IMR-90 (cell line): ENCODE results near the gene DACT2. TPM values are rescaled to one million over a fixed set of nuclear protein-coding genes. Genes with fewer than 3 reads are reported as not detected.

ENCODE experiments used
- ATAC-seq: fragments of 200-7000 bp; cut with Tn5 transposase; 2 replicates; pipeline ENCODE4 v1.9.1; 2020; ENCODE audit warnings: low read depth, mild to moderate bottlenecking, moderate library complexity
- BruUV-seq: library from RNA; stranded (reverse); fragments of 400-500 nt; replicated peaks from 2 replicates; lab custom pipeline; 2021; lab: Mats Ljungman, UMichigan
- CTCF ChIA-PET: fragments of 300-600 bp; formaldehyde crosslinking; extraction: SDS; loops from one replicate; lab custom pipeline; 2021; ENCODE audit warnings: antibody characterized with exemption; lab: Yijun Ruan, JAX
- POLR2A ChIA-PET: fragments of 300-600 bp; sonication (Branson Sonifier 250); formaldehyde crosslinking; loops from one replicate; lab custom pipeline; 2022; ENCODE audit warnings: antibody characterized with exemption; ENCODE audit not compliant: unreplicated experiment; lab: Charles Lee
- DNase-seq: peaks from one replicate; pipeline ENCODE4 v3.0.0; 2013
- H2AFZ ChIP-seq: replicated peaks from 2 replicates; pipeline ENCODE3; 2013; ENCODE audit warnings: low read length, mild to moderate bottlenecking; ENCODE audit not compliant: poor library complexity
- H2AK5ac ChIP-seq: 2 replicates; pipeline ENCODE4 v1.6.1; 2013; ENCODE audit warnings: low read depth, low read length, inconsistent platforms
- H2AK9ac ChIP-seq: replicated peaks from 2 replicates; pipeline ENCODE3; 2013; ENCODE audit warnings: mild to moderate bottlenecking, low read depth, low read length, moderate library complexity; ENCODE audit not compliant: poor library complexity
- H2BK120ac ChIP-seq: 2 replicates; pipeline ENCODE4 v1.6.1; 2013; ENCODE audit warnings: low read depth, low read length, inconsistent platforms
- H2BK15ac ChIP-seq: 3 replicates; pipeline ENCODE4 v1.6.1; 2013; ENCODE audit warnings: low read depth, low read length, inconsistent platforms
- H2BK20ac ChIP-seq: 2 replicates; pipeline ENCODE4 v1.6.1; 2013; ENCODE audit warnings: low read depth, mild to moderate bottlenecking, inconsistent platforms, low read length, moderate library complexity
- H2BK5ac ChIP-seq: 2 replicates; pipeline ENCODE4 v1.6.1; 2013; ENCODE audit warnings: mild to moderate bottlenecking, low read depth, low read length, inconsistent platforms; ENCODE audit not compliant: poor library complexity, severe bottlenecking
- H3K14ac ChIP-seq: replicated peaks from 2 replicates; pipeline ENCODE4 v1.6.1; 2013; ENCODE audit warnings: low read depth, low read length, inconsistent platforms
- H3K18ac ChIP-seq: 2 replicates; pipeline ENCODE4 v1.6.1; 2013; ENCODE audit warnings: low read depth, low read length, control low read depth
- H3K23ac ChIP-seq: 2 replicates; pipeline ENCODE4 v1.6.1; 2013; ENCODE audit warnings: low read depth, low read length, inconsistent platforms
- H3K27ac ChIP-seq: 2 replicates; pipeline ENCODE4 v1.5.1; 2013; ENCODE audit warnings: mild to moderate bottlenecking, control low read depth, low read length; ENCODE audit not compliant: insufficient read depth
- H3K27me3 ChIP-seq: 2 replicates; pipeline ENCODE4 v1.6.1; 2013; ENCODE audit warnings: low read length; ENCODE audit not compliant: control insufficient read depth, insufficient read depth
- H3K36me3 ChIP-seq: 2 replicates; pipeline ENCODE4 v1.6.1; 2013; ENCODE audit warnings: low read length, mixed read lengths; ENCODE audit not compliant: control insufficient read depth, insufficient read depth
- H3K4ac ChIP-seq: 2 replicates; pipeline ENCODE4 v1.6.1; 2013; ENCODE audit warnings: low read depth, low read length, inconsistent platforms
- H3K4me1 ChIP-seq: 2 replicates; pipeline ENCODE4 v1.6.1; 2013; ENCODE audit warnings: low read length, mixed read lengths; ENCODE audit not compliant: control insufficient read depth, insufficient read depth
- H3K4me2 ChIP-seq: 2 replicates; pipeline ENCODE4 v1.6.1; 2013; ENCODE audit warnings: low read depth, mild to moderate bottlenecking, control low read depth, low read length, moderate library complexity
- H3K4me3 ChIP-seq: 2 replicates; pipeline ENCODE4 v1.5.1; 2013; ENCODE audit warnings: low read depth, mild to moderate bottlenecking, control low read depth, low read length, moderate library complexity; ENCODE audit not compliant: insufficient read depth
- H3K56ac ChIP-seq: 2 replicates; pipeline ENCODE4 v1.6.1; 2013; ENCODE audit warnings: low read length, inconsistent platforms; ENCODE audit not compliant: insufficient read depth; ENCODE audit errors: extremely low read depth
- H3K79me1 ChIP-seq, 2 experiments: 2 replicates each; pipeline ENCODE4 v1.6.1; 2013; ENCODE audit warnings: low read length in 2 of 2, inconsistent platforms in 1 of 2, low read depth in 1 of 2
- H3K9ac ChIP-seq: 2 replicates; pipeline ENCODE4 v1.6.1; 2013; ENCODE audit warnings: low read depth, low read length, control low read depth
- H3K9me1 ChIP-seq: 2 replicates; pipeline ENCODE4 v1.6.1; 2013; ENCODE audit warnings: low read length, inconsistent platforms; ENCODE audit not compliant: insufficient read depth
- H3K9me3 ChIP-seq: 2 replicates; pipeline ENCODE4 v1.6.1; 2013; ENCODE audit warnings: low read length; ENCODE audit not compliant: control insufficient read depth, insufficient read depth
- H4K20me1 ChIP-seq: 2 replicates; pipeline ENCODE4 v1.6.1; 2013; ENCODE audit warnings: low read length, inconsistent platforms; ENCODE audit not compliant: insufficient read depth
- H4K5ac ChIP-seq: 2 replicates; pipeline ENCODE4 v1.6.1; 2013; ENCODE audit warnings: mild to moderate bottlenecking, low read depth, low read length, control low read depth
- H4K8ac ChIP-seq, 2 experiments: 2 replicates each; pipeline ENCODE4 v1.6.1; 2013; ENCODE audit warnings: low read depth in 2 of 2, low read length in 2 of 2, control low read depth in 1 of 2, inconsistent platforms in 1 of 2
- H4K91ac ChIP-seq: 2 replicates; pipeline ENCODE4 v1.6.1; 2013; ENCODE audit warnings: low read depth, low read length, inconsistent platforms; ENCODE audit not compliant: insufficient read depth
- BHLHE40 ChIP-seq: fragments of 150-350 bp; IDR thresholded peaks from 2 replicates; pipeline ENCODE4 v1.6.1; 2016; ENCODE audit warnings: mild to moderate bottlenecking, low read depth, low read length
- CEBPB ChIP-seq: IDR thresholded peaks from 2 replicates; pipeline ENCODE4 v1.6.1; 2012; ENCODE audit warnings: low read depth, low read length, improper control_type of control experiment
- CHD1 ChIP-seq: IDR thresholded peaks from 2 replicates; pipeline ENCODE4 v1.6.1; 2012; ENCODE audit warnings: low read depth, low read length, improper control_type of control experiment
- CTCF ChIP-seq: conservative IDR thresholded peaks from 2 replicates; pipeline ENCODE4 v1.5.1; 2012; ENCODE audit warnings: mild to moderate bottlenecking, low read depth, low read length, improper control_type of control experiment
- ELK1 ChIP-seq: fragments of 150-350 bp; IDR thresholded peaks from 2 replicates; pipeline ENCODE4 v1.6.1; 2016; ENCODE audit warnings: low read depth, mild to moderate bottlenecking, low read length, moderate library complexity, borderline replicate concordance
- FOS ChIP-seq: fragments of 150-350 bp; IDR thresholded peaks from 2 replicates; pipeline ENCODE4 v1.6.1; 2016; ENCODE audit warnings: low read depth, low read length
- MAFK ChIP-seq: IDR thresholded peaks from 2 replicates; pipeline ENCODE4 v1.6.1; 2012; ENCODE audit warnings: low read depth, low read length, improper control_type of control experiment
- MAZ ChIP-seq: IDR thresholded peaks from 2 replicates; pipeline ENCODE4 v1.6.1; 2012; ENCODE audit warnings: low read depth, mild to moderate bottlenecking, low read length, improper control_type of control experiment, moderate library complexity, borderline replicate concordance
- MXI1 ChIP-seq: IDR thresholded peaks from 2 replicates; pipeline ENCODE4 v1.6.1; 2012; ENCODE audit warnings: low read depth, mild to moderate bottlenecking, low read length, moderate library complexity, borderline replicate concordance
- NFE2L2 ChIP-seq: fragments of 150-350 bp; IDR thresholded peaks from 2 replicates; pipeline ENCODE4 v1.6.1; 2016; ENCODE audit warnings: low read depth, mild to moderate bottlenecking, low read length
- POLR2A ChIP-seq: IDR thresholded peaks from 2 replicates; pipeline ENCODE4 v1.6.1; 2012; ENCODE audit warnings: mild to moderate bottlenecking, low read depth, low read length
- RAD21 ChIP-seq: IDR thresholded peaks from 2 replicates; pipeline ENCODE4 v1.6.1; 2012; ENCODE audit warnings: low read length, improper control_type of control experiment
- RCOR1 ChIP-seq: IDR thresholded peaks from 2 replicates; pipeline ENCODE4 v1.6.1; 2012; ENCODE audit warnings: mild to moderate bottlenecking, low read length, improper control_type of control experiment; ENCODE audit not compliant: insufficient replicate concordance
- RFX5 ChIP-seq: IDR thresholded peaks from 2 replicates; pipeline ENCODE4 v1.8.0; 2012; ENCODE audit warnings: low read depth, mild to moderate bottlenecking, low read length, moderate library complexity
- SMC3 ChIP-seq: fragments of 150-350 bp; IDR thresholded peaks from 2 replicates; pipeline ENCODE4 v1.6.1; 2016; ENCODE audit warnings: low read depth, mild to moderate bottlenecking, antibody characterized with exemption, low read length, moderate library complexity
- WGBS, 2 experiments: methylation state at CpG; one replicate each; pipeline versions ENCODE4 v1.1.5 to v1.1.7; 2013; ENCODE audit warnings: missing lambda C conversion rate in 2 of 2; ENCODE audit not compliant: insufficient read length in 1 of 2; ENCODE audit errors: extremely low coverage in 2 of 2; 5-methylcytosine and 5-hydroxymethylcytosine counted together
- dilution Hi-C: fragments of 300-500 bp; cut with HindIII; formaldehyde crosslinking; loops from one replicate; pipeline ENCODE4 v1.14.3; 2018; ENCODE audit warnings: low sequenced_read_pairs; ENCODE audit not compliant: unreplicated experiment
- in situ Hi-C: fragments of 300-500 bp; cut with MboI; formaldehyde crosslinking; loops from 3 replicates; pipeline ENCODE4 v1.14.3; 2019; ENCODE audit warnings: low sequenced_read_pairs, inconsistent platforms, mixed read lengths
- intact Hi-C: fragments of 100-400 bp; cut with micrococcal nuclease; formaldehyde crosslinking; loops from 2 replicates; pipeline ENCODE4 v1.10.0; 2022
- polyA plus RNA-seq, 3 experiments: library from polyadenylated mRNA; depleted of rRNA; stranded (reverse); fragments of >200 nt; gene quantifications; 2 replicates each; pipeline ENCODE4 v1.2.3, GENCODE V29; 2012; ENCODE audit warnings: low replicate concordance in 1 of 3
- total RNA-seq: library from RNA; depleted of rRNA; stranded (reverse); fragments of >200 nt; gene quantifications from 2 replicates; pipeline ENCODE4 v1.2.3, GENCODE V29; 2012

The DACT2 gene
- total and polyA plus RNA-seq, 2 of the 4 experiments (the other 2 are of a cell fraction): not detected

DNA sequence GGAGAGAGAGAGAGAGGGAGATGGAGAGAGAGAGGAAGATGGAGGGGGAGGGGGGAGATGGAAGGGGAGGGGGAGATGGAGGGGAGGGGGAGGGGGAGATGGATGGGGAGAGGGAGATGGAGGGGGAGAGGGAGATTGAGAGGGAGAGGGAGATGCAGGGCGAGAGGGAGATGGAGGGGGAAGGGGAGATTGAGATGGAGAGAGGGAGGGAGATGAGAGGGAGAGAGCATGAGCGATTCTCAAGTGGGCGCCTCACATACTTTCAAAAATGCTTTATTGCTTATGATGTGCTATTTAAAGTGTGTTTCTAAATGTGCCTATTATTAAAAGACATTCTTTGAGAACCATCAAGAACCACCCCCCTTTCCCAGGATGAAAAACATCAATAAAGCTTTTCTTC, 43.7 kb upstream of the DACT2 start (continued):
- TF ChIP-seq BHLHE40: no peak

DNA sequence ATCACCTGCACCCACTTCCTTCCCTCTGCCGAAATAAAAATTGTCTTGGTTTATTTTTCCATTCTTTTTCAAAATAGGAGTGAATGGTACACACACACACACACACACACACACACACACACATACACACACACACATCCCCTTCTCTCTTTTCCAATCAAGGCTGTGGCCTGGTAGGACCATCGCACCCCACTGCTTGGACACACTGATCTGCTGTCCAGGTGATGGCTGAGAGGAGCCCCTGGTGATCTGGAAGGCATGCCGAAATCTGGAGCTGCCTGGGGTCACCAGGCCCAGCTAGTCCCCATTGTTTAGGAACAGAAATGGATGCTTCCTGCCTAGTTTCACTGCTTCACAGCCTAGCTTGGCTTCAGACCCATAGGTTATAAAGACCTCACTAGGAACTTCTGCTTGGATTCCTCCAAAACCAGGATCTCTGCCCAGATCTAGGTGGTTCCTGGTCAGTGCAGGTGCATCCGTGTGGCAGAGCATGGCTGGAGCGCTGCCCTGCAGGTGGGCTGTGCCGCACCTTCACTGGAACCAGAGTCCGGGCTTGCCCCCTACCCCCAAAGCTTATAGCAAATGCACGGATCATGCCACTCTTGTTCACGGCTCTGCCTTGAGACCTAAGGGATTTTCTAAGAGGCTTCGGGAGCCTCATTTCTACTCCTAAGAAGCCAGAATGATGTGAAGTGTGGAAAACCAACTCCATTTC, 42.9 kb upstream of the DACT2 start:
- H3K14ac ChIP-seq: no peak overlapping the region
- H2BK20ac ChIP-seq: no peak overlapping the region
- H3K36me3 ChIP-seq: no peaks in the 10 kb centered on the region
- H2BK15ac ChIP-seq: no peak overlapping the region
- BruUV-seq: no TSS peak
- dilution Hi-C loops (no loop called here), in situ Hi-C loops (no loop called here), intact Hi-C loops (no loop called here)
- TF ChIP-seq RCOR1 (no peak), RAD21 (no peak), CEBPB (no peak), MAFK (no peak), POLR2A (no peak), SMC3 (no peak), MAZ (no peak), ELK1 (no peak), CTCF (no peak), FOS (no peak), BHLHE40 (no peak), MXI1 (no peak), NFE2L2 (no peak), RFX5 (no peak), CHD1 (no peak)
- WGBS, 2 experiments: 86% methylated on average over 6 of the region's 10 CpGs; no CpG with 5 or more reads in 1 of the 2 experiments
- H3K9me1 ChIP-seq: no peaks in the 10 kb centered on the region
- no peak for ATAC-seq
- DNase-seq: no peak
- H3K27me3 ChIP-seq: no peaks in the 10 kb centered on the region
- no peaks in the 10 kb centered on the region for H4K20me1 ChIP-seq
- H3K56ac ChIP-seq: no peak overlapping the region
- peaks cover 27% of the 10 kb centered on the region for H3K9me3 ChIP-seq
- H3K79me1 ChIP-seq: no peaks in the 10 kb centered on the region
- H4K8ac ChIP-seq: no peak overlapping the region
- no peak overlapping the region for H3K23ac ChIP-seq
- H3K4me3 ChIP-seq: no peak overlapping the region
- ChIA-PET CTCF (interaction anchor here (0.7 kb wide), 1 partner anchor 23 kb away, joined by 3 read pairs; no protein-coding TSS in a partner anchor), POLR2A (no interaction called here)
- no peak overlapping the region for H3K4me2 ChIP-seq
- H3K27ac ChIP-seq: no peak overlapping the region
- no peak overlapping the region for H3K18ac ChIP-seq
- no peaks in the 10 kb centered on the region for H3K4me1 ChIP-seq
- no peak overlapping the region for H4K5ac ChIP-seq
- no peak overlapping the region for H4K91ac ChIP-seq
- no peak overlapping the region for H2AFZ ChIP-seq
- no peak overlapping the region for H3K4ac ChIP-seq
- no peak overlapping the region for H2BK120ac ChIP-seq
- no peak overlapping the region for H2AK9ac ChIP-seq
- no peak overlapping the region for H2AK5ac ChIP-seq
- H2BK5ac ChIP-seq: no peak overlapping the region
- no peak overlapping the region for H3K9ac ChIP-seq
